Measurements from ENCODE around the gene NDE1.

NDE1 gene

GRCh38 chr16:15739950-15740349 is 89.9 kb downstream of the NDE1 start:
- FAIRE-seq: no peak

GRCh38 chr16:15741207-15741871 is 91.3 kb downstream of the NDE1 start:
- no peak for FAIRE-seq

- no peak for FAIRE-seq
Measured at GRCh38 chr16:15742716-15743115, 92.7 kb downstream of the NDE1 start.

GRCh38 chr16:15743657-15744056 is 93.6 kb downstream of the NDE1 start:
- no peak for FAIRE-seq

GRCh38 chr16:15746332-15746731 is 96.3 kb downstream of the NDE1 start:
- no peak for FAIRE-seq

- FAIRE-seq: no peak
Measured at GRCh38 chr16:15747937-15748336, 97.9 kb downstream of the NDE1 start.

- no peak for FAIRE-seq
Measured at GRCh38 chr16:15748654-15749053, 98.6 kb downstream of the NDE1 start.

- FAIRE-seq: no peak
Measured at GRCh38 chr16:15749371-15749770, 99.3 kb downstream of the NDE1 start.

- no peak for FAIRE-seq
Measured at GRCh38 chr16:15749985-15750384, 99.9 kb downstream of the NDE1 start.

- no peak for FAIRE-seq
Measured at GRCh38 chr16:15751940-15752339, 101.9 kb downstream of the NDE1 start.

- FAIRE-seq: no peak
Measured at GRCh38 chr16:15752717-15753488, 102.9 kb downstream of the NDE1 start.

GRCh38 chr16:15754821-15755534 is 104.9 kb downstream of the NDE1 start:
- no peak for FAIRE-seq

- no peak for FAIRE-seq
Measured at GRCh38 chr16:15757077-15757386, 107.0 kb downstream of the NDE1 start.

GRCh38 chr16:15757630-15758251 is 107.7 kb downstream of the NDE1 start:
- FAIRE-seq: no peak

GRCh38 chr16:15759070-15759469 is 109.0 kb downstream of the NDE1 start:
- no peak for FAIRE-seq

GRCh38 chr16:15760129-15760528 is 110.1 kb downstream of the NDE1 start:
- FAIRE-seq: no peak

- FAIRE-seq: no peak
Measured at GRCh38 chr16:15764112-15764511, 114.1 kb downstream of the NDE1 start.

GRCh38 chr16:15765116-15765515 is 115.1 kb downstream of the NDE1 start:
- FAIRE-seq: no peak

- FAIRE-seq: no peak
Measured at GRCh38 chr16:15765880-15766279, 115.8 kb downstream of the NDE1 start.

GRCh38 chr16:15766918-15767317 is 116.9 kb downstream of the NDE1 start:
- no peak for FAIRE-seq

- no peak for FAIRE-seq
Measured at GRCh38 chr16:15768201-15768600, 118.2 kb downstream of the NDE1 start.

- FAIRE-seq: no peak
Measured at GRCh38 chr16:15769239-15769638, 119.2 kb downstream of the NDE1 start.

- no peak for FAIRE-seq
Measured at GRCh38 chr16:15770107-15770506, 120.1 kb downstream of the NDE1 start.

- no peak for FAIRE-seq
Measured at GRCh38 chr16:15770512-15770911, 120.5 kb downstream of the NDE1 start.
